ENCODE measurements around the gene POU5F1.
"Not testable (repeated sequence)": the region's sequence is repeated elsewhere in the genome, so short reads cannot be mapped to it uniquely, and the experiment has no call there.

The POU5F1 gene

DNA sequence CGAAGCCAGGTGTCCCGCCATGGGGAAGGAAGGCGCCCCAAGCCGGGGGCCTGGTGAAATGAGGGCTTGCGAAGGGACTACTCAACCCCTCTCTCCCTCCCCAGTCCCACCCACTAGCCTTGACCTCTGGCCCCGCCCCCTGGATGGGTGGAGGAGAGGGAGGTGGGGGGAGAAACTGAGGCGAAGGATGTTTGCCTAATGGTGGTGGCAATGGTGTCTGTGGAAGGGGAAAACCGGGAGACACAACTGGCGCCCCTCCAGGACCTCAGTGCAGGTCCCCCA lies at the start of gene POU5F1:
Gene POU5F1 (minus strand): TSS at position 83 of the 282 bp plus-strand sequence. CDS start 62 bp downstream, at position 21.
- DNase-seq (ENCODE audit: low read depth): no peak

DNA sequence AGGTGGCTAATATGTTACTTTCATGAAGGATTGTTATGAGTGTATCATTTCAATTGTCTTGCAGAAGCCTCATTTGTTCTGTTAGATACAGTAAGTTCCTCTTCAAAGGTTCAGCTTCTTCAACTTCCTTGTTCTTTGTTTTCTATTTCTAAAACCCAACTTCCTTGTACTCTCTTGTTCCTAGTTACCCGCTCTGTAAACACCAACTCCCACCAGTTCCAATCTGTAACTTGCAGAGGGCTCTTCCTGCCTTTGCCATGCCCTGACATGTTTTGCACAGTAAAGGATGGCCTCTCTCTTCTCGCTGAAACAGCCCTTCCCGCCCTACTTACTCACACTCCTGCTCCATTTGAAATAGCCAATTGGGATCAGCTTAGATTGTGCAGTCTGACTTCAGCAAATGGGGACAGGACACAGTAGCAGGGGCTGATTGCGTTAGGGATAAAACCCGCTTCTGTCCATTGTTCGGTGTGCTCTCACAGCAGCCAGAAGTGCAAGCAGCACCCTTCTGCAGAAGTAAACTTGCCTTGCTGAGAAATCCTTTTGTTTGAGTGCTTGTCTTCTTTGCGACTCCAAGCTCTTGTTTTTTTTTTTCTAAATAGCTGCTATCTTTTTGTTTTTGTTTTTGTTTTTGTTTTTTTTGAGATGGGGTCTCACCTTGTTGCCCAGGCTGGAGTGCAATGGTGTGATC lies 45.9 kb upstream of the POU5F1 start:
- DNase-seq (ENCODE audit: low read depth): no peak

DNA sequence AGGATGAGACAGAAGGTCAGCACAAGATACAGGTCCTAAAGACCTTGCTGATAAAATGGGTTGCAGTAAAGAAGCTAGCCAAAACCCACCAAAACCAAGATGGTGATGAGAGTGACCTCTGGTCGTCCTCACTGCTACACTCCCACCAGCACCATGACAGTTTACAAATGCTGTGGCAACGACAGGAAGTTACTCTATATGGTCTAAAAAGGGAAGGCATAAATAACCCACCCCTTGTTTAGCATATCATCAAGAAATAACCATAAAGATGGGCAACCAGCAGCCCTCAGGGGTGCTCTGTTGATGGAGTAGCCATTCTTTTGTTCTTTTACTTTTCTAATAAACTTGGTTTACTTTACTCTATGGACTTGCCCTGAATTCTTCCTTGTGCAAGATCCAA lies 44.7 kb upstream of the POU5F1 start:
- not testable (repeated sequence) for DNase-seq (ENCODE audit: low read depth)

DNA sequence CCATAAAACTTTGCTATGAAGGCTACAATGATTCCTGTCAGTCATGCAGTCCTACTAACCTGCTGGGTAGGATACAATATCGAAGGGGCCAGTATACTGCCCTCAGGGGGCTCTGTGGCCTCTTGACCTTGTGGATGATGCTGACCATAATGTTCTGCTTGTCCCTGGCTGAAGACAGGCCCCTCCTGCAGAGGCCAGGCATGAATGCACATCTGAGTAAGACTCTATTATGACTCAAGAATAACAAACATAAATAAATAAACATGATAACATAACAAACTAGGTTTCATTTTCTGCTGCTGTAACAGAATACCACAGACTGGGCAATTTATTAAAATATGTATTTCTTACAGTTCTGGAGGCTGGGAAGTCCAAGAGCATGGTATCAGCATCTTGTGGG lies 44.0 kb upstream of the POU5F1 start:
- no peak for DNase-seq (ENCODE audit: low read depth)

DNA sequence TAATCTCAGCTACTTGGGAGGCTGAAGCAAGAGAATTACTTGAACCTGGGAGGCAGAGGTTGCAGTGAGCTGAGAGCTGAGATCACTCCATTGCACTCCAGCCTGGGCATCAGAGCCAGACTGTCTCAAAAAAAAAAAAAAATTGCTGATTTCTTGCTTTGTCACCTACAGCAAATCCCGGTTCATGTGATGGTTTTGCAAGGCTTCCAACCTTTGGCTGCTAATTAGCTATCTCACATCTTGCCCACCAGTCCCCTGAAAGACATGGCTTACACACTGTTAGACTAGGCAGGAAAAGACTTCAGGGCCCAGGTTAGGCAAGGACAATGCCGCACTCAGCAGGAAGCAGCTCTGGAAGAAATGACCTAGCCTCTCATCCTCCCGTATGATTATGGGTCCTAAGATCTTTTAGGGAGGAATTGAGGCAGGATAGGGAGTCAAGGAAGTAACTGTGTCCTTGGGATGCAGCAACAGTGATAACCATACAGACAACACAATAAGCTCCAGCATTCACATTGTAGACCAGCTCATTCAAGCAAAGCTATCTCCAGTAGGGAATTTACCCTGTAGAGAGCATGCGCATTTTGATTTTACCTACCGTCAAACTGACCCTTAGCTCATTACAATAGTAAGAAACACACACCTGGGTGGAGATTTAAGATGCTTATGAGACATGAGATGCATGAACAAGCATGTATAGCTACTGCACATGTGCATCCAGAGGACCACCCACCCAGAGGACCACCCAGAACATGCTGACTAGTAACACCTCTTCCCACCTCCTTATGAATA lies 40.5 kb upstream of the POU5F1 start:
- no peak for DNase-seq (ENCODE audit: low read depth)

DNA sequence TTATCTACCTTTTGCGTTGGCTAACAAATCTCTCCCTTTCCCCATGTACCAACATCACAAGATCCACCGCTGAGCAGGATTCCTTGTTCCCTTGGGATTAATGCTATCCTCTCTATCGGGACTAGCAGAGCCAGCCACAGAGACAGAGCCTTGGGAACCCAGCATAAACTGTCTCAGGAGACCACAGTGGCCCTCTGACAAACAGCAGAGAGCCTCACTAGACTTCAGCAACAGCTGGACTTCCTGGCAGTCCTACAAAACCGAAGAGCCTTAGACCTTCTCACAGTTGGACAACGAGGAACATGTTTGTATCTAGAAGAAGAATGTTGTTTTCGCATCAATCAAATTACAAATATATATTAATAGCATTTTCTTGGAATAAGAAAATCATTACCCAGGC lies 39.6 kb upstream of the POU5F1 start:
- DNase-seq (ENCODE audit: low read depth): no peak

DNA sequence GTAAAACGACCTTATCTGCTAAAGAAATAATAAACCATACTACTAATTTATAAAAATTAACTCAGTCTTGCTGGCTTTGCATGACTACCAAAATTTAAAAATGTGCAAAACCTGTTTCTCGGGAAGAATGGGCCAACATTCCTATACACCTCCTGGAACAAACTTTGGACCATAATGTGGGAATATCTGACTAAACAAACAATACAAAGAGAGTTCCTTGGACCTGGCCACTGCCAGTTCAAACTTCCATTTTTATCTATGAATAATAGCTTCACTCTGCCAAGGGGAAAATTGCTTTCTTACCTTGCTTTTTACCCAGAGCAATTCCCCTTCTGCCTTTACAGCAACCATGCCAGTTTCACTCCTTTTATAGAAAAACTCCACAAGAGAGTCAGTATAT lies 38.7 kb upstream of the POU5F1 start:
- no peak for DNase-seq (ENCODE audit: low read depth)

DNA sequence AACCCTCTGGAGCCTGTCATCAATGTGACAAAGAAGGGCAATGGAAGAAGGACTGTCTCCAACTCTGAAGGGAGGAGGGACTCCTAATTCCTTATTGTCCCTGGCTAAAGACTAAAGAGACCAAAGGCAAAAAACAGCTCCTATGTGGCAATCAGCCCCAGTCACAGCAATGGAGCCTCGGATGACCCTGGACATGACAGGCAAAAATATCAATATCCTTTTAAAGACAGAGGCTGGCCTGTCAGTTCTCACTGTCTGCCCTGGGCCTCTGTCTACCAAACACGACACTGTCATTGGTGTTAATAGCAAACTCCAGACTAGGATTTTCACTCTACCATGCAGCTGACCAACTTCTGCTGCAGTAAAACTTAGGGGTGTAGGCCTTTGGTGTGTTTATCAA lies 38.0 kb upstream of the POU5F1 start:
- no peak for DNase-seq (ENCODE audit: low read depth)

DNA sequence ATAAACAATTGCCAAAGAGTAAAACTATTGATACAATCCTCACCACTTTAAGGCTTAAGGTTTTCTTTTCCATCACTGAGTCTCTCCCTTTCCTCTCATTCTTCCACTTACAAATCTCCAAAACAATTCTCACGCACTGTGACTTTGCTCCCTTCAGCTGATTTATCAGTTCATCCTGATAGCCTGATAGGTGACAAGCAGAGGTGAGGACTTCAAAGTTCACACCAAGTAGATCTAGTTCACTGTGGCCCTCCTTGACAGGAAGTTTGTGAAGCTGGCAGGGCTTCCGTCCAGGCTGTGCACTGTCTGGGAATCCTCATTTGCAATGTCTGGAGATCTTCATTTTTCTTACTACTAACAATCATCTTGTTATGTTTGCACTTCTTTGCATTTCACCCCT lies 35.2 kb upstream of the POU5F1 start:
- DNase-seq (ENCODE audit: low read depth): no peak

DNA sequence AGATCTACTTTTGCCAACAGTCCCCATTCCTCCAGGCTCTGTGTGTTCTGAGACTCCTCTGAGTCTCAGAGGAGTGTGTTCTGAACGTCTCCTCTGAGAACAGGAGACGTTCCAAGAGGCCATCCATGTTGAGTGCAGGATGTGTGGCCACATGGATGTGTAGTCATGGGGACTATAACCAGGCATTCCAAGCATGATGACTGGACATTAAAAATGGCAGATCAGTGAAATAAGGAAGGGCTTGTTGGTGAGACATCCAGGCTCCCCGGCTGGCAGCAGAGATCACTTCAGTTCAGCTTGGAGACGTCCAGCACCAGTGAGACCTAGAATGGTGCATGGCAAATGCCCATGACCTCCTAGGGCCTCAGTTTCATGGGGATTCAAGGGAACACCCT lies 34.3 kb upstream of the POU5F1 start:
- no peak for DNase-seq (ENCODE audit: low read depth)

DNA sequence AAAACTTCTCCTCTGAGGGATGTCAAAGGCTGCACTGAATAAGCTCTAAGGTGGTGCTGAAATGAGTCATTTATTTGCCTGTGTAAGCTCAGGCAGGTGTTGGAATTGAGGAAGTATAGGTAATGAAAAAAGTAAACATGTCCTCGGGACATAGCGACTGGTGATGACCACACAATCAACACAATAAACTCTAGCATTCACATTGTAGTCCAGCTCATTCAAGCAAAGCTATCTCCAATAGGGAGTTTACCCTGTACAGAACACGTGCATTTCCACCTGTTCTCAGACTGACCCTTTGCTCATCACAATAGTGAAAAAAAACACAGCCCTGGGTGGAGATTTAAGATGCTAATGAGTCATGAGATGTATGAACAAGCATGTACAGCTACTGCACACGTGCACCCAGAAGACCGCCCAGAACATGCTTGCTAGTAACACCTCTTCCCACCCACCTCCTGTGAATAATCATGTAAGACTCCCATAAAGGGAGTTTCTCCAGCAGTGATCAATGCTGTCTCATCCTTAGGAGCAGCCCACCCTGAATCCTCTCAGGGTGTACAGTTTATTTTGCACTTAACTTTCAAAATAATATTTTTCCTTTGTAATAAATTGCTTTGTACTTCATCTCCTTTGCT lies 33.0 kb upstream of the POU5F1 start:
- DNase-seq (ENCODE audit: low read depth): no peak

DNA sequence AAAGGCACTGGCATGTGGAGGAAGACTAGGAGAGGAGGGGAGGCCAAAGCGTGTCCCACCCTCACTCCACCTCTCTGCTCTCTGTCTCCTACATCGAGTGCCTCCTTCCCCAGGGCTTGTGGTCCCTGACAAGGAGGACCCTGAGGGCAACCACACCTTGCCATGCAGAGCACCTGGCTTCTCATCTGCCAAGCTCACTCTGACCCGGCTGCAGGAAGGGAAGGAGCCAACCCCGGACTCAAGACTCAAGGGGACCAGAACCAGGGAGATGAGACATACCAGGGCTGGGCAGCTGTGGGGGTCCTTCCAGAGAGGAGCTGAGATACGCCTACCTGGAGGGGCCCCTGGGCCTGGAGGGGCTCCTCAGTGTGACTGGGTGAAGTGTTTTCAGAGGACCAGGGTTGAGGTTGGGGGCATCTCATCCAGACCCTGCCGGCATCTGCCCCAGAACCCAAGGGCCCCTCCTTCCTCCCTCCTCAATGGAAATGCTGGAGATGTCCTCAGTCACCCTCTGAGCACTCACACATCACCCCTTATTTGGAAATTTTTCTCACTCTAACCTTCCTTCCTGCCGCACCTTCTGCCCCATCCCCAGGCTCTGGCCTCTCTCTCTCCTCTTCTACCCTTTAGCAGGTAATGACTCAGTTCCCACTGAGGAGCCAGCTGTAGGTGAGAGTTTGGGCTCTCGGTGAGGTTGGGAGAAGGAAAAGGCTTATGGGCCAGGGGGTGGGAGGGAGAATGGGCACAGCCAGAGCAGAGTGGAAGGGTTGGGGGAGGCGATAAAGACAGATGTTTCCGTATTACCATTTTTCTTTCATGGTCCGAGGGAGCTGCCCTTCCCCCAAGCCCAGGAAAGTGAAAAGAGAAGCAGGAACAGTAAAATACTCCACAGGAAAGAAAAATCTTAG lies 32.0 kb upstream of the POU5F1 start:
- no peak for DNase-seq (ENCODE audit: low read depth)

DNA sequence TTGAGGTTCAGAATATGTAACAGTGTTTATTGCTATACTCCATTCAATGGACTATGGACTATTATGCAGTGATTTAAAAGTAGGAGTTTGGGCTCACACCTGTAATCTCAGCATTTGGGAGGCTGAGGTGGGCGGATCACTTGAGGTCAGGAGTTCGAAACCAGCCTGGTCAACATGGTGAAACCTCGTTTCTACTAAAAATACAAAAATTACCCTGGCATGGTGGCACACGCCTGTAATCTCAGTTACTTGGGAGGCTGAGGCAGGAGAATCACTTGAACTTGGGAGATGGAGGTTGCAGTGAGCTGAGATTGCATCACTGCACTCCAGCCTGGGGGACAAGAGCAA lies 28.6 kb upstream of the POU5F1 start:
- not testable (repeated sequence) for DNase-seq (ENCODE audit: low read depth)

DNA sequence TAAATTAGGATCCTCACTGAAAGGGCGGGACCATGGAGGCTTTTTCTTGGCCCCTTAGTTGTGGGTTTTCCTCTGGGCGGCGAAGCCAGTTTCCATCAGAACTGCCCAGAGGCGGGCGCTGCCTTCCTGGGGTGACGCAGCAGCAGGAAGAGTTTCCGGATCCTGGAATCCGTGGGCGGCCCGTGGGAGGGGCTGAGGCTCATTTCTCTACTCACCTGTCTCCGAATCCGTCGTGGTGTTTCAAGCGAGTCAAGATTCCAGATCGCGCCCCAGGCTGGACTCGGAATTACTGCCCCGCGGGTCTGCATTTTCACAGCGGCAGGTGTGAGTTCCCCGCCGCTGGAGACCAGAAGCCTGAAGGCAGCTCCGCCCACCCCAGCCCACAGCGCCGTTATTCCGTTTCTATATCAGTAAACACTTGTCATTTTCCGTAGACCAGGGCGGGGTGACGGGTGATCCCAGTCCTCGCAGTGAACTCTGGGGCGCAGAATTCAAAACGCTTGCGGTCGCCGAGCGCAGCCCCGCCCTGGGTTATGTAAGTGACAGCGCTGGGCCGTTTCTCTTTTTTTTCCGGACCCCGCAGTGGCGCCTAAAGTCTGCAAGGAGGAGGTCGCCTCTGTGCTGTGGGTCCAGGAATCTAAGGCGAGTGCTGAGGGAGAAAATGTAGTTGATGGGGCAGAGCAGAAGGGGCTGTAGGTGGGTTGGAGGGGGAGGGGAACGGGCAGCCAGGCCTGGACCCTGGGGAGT lies 27.2 kb upstream of the POU5F1 start:
- peak; percentile 32 for DNase-seq (ENCODE audit: low read depth)

DNA sequence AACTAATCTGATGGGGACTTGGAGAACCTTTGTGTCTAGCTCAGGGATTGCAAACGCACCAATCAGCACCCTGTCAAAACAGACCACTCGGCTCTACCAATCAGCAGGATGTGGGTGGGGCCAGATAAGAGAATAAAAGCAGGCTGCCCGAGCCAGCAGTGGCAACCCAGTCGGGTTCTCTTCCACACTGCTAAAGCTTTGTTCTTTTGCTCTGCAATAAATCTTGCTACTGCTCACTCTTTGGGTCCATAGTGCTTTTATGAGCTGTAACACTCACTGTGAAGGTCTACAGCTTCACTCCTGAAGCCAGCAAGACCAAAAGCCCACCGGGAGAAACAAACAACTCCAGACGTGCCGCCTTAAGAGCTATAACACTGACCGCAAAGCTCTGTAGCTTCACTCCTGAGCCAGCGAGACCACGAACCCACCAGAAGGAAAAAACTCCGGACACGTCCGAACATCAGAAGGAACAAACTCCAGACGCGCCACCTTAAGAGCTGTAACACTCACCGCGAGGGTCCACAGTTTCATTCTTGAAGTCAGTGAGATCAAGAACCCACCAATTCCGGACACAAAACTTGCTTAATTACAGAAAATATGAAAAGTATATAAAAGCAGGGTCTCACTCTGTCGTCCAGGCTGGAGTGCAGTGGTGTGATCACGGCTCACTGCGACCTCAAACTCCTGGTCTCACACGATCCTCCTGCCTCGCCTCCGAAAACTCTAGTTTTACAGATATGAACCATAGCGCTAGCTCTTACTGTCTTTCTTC lies 26.0 kb upstream of the POU5F1 start:
- DNase-seq (ENCODE audit: low read depth): not testable (repeated sequence)

DNA sequence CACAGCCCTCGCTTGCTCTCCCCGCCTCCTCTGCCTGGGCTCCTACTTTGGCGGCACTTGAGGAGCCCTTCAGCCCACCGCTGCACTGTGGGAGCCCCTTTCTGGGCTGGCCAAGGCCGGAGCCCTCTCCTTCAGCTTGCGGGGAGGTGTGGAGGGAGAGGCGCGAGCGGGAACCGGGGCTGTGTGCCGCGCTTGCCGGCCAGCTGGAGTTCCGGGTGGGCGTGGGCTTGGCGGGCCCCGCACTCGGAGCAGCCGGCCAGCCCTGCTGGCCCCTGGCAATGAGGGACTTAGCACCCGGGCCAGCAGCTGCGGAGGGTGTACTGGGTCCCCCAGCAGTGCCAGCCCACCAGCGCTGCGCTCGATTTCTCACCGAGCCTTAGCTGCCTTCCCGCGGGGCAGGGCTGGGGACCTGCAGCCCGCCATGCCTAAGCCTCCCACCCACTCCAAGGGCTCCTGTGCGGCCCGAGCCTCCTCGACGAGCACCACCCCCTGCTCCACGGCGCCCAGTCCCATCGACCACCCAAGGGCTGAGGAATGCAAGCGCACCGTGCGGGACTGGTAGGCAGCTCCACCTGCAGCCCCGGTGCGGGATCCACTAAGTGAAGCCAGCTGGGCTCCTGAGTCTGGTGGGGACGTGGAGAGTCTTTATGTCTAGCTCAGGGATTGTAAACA lies 25.0 kb upstream of the POU5F1 start:
- not testable (repeated sequence) for DNase-seq (ENCODE audit: low read depth)

DNA sequence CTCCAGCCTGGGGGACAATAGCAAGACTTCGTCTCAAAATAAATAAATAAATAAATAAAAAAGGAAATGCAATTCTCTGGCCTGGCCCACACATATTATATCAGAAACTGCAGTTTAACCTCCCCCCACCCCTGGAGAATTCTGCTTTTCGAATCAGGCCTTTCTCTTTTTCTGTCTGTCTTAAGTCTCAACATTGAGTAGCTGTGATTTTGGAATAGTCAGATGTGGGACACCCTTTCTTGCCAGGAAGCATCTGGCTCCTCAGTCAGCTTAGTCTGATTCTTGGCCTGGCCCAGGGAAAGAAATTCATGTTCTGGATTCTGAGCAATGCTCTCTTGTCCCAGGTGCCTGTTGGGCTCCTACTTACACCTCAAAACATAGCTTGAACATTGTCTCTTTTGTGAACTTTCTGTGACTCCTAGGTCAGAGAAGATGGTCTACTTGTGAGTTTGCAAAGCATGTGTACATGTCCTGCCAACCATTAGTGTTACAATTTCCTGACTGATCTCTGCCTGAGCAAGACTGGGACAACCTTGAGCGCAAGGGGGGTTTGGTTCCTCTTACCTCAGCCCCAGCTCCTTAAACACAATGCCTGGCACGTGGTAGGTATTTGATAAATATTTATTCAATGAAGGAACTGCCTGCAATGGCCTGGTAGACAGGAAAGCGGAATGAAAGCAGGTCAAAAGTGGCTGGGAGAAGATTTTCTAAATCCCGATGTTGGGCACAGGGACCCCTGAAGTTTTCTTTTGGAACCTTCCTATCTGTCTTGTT lies 23.8 kb upstream of the POU5F1 start:
- no peak for DNase-seq (ENCODE audit: low read depth)

DNA sequence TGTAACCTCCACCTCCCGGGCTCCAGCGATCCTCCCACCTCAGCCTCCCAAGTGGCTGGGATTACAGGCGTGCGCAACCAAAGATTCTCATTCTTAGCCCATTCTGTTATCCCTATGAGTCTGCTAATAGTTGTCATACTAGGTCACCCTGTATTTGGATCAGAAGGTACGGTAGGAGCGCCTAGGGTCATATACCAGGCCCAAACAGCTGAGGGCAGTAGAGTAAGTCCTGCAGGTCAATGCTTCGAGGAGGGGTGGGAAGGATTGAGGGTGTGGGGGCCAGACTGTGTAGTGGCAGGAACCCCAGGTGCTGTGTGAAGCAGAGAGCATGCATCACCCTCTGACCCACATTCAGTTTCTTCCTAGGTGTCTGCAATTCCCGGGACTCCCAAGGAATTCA lies 22.7 kb upstream of the POU5F1 start:
- no peak for DNase-seq (ENCODE audit: low read depth)

DNA sequence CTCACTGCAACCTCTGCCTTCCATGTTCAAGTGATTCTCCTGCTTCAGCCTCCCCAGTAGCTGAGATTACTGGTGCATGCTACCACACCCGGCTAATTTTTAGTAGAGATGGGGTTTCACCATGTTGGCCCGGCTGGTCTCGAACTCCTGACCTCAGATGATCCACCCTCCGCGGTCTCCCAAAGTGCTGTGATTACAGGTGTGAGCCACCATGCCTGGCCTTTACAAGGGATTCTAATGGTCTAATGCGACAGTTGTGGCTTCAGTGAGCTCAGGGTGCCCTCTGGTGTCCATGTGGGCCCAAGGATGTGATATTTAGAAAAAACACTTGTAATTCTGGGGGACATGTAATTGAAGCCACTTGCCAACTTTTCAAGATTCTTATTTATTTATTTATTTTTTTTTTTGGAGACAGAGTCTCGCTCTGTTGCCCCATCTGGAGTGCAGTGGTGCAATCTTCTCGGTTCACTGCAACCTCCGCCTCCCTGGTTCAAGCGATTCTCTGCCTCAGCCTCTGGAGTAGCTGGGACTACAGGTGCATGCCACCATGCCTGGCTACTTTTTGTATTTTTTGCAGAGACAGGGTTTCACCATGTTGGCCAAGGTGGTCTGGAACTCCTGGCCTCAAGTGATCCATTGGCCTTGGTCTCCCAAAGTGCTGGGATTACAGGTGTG lies 22.1 kb upstream of the POU5F1 start:
- DNase-seq (ENCODE audit: low read depth): not testable (repeated sequence)

Measured in GM04503 (cell line).